GM12878 (cell line): ENCODE results near the gene XPNPEP1.

ENCODE experiments used
- SMARCA5 ChIP-seq: fragments of 450-650 bp; IDR thresholded peaks from 2 replicates; pipeline ENCODE4 v1.6.1; 2017; ENCODE audit warnings: mild to moderate bottlenecking
- TF ChIP-seq, protein P1 (sequence below), 3 experiments: IDR thresholded peaks in 2 of 3; conservative IDR thresholded peaks in 1 of 3; 2 replicates each; pipeline ENCODE4 v1.5.1; 2011; ENCODE audit warnings: low read depth in 3 of 3, low read length in 3 of 3, mild to moderate bottlenecking in 3 of 3, control low read depth in 2 of 3, moderate library complexity in 2 of 3, inconsistent platforms in 1 of 3, mixed read lengths in 1 of 3; ENCODE audit not compliant: control insufficient read depth in 2 of 3, insufficient read depth in 1 of 3; ENCODE audit errors: extremely low read depth in 1 of 3
- TF ChIP-seq, protein P2 (sequence below): IDR thresholded peaks from 2 replicates; pipeline ENCODE4 v1.6.1; 2012; ENCODE audit warnings: low read depth, low read length, improper control_type of control experiment

DNA sequence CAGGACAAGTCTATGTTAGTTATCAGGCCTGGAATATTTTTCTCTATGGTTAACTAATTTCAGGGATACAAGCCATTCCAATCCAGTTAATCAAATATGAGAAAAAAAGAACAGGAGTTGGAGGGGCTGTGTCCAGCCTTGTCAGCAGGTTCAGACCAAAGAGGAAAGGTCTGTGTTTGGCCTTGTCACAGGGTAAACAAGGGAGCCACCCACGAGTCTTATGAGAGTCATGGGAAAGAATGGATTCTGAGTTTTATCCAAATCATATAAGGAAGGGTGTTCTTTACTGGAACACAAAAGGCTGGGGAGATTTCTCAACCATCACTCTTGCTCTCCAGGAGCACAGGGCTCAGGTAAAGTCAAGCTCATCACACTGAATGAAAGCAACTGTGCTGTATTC lies 99.1 kb downstream of the XPNPEP1 start:
- TF ChIP-seq SMARCA5, result no peak
- TF ChIP-seq, protein P1, sequence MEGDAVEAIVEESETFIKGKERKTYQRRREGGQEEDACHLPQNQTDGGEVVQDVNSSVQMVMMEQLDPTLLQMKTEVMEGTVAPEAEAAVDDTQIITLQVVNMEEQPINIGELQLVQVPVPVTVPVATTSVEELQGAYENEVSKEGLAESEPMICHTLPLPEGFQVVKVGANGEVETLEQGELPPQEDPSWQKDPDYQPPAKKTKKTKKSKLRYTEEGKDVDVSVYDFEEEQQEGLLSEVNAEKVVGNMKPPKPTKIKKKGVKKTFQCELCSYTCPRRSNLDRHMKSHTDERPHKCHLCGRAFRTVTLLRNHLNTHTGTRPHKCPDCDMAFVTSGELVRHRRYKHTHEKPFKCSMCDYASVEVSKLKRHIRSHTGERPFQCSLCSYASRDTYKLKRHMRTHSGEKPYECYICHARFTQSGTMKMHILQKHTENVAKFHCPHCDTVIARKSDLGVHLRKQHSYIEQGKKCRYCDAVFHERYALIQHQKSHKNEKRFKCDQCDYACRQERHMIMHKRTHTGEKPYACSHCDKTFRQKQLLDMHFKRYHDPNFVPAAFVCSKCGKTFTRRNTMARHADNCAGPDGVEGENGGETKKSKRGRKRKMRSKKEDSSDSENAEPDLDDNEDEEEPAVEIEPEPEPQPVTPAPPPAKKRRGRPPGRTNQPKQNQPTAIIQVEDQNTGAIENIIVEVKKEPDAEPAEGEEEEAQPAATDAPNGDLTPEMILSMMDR (IDR thresholded peaks at IDR 0.05 in 2 of 3, conservative IDR thresholded peaks at IDR 0.05 in 1 of 3; ENCODE audit: control insufficient read depth in 2 of 3, extremely low read depth in 1 of 3, insufficient read depth in 1 of 3, low read depth in 3 of 3, low read length in 3 of 3), result no peak
- TF ChIP-seq, protein P2, sequence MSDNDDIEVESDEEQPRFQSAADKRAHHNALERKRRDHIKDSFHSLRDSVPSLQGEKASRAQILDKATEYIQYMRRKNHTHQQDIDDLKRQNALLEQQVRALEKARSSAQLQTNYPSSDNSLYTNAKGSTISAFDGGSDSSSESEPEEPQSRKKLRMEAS, result no peak
